ENCODE results near the gene NSRP1. TPM values are rescaled to one million over a fixed set of nuclear protein-coding genes. Genes with fewer than 3 reads are reported as not detected.
"Not testable (repeated sequence)": the region's sequence is repeated elsewhere in the genome, so short reads cannot be mapped to it uniquely, and the experiment has no call there.

Gene NSRP1
- total RNA-seq, 1 donor from 2014 or later = 10.6 TPM

GRCh38 chr17:30188211-30188939 lies 71.8 kb downstream of the NSRP1 start:
- DNase-seq = no peak

GRCh38 chr17:30191072-30191471 lies 74.5 kb downstream of the NSRP1 start:
- no peak for DNase-seq

- DNase-seq = peak; percentile 7
Observed at GRCh38 chr17:30196504-30196903, 79.9 kb downstream of the NSRP1 start.

GRCh38 chr17:30197416-30197815 lies 80.8 kb downstream of the NSRP1 start:
- DNase-seq = no peak

- no peak for DNase-seq
Observed at GRCh38 chr17:30199600-30199999, 83.0 kb downstream of the NSRP1 start.

- DNase-seq = no peak
Observed at GRCh38 chr17:30200106-30200505, 83.5 kb downstream of the NSRP1 start.

GRCh38 chr17:30200656-30201055 lies 84.0 kb downstream of the NSRP1 start:
- not testable (repeated sequence) for DNase-seq

GRCh38 chr17:30203471-30203981 lies 86.9 kb downstream of the NSRP1 start:
- peak; percentile 30 for DNase-seq

- peak; percentile 66 for DNase-seq
Observed at GRCh38 chr17:30207655-30208054, 91.0 kb downstream of the NSRP1 start.

GRCh38 chr17:30208214-30208613 lies 91.6 kb downstream of the NSRP1 start:
- DNase-seq = no peak

- DNase-seq = no peak
Observed at GRCh38 chr17:30209930-30210329, 93.3 kb downstream of the NSRP1 start.

GRCh38 chr17:30210366-30210765 lies 93.8 kb downstream of the NSRP1 start:
- DNase-seq = no peak

- no peak for DNase-seq
Observed at GRCh38 chr17:30210901-30211300, 94.3 kb downstream of the NSRP1 start.

- DNase-seq = no peak
Observed at GRCh38 chr17:30211371-30211770, 94.8 kb downstream of the NSRP1 start.

- DNase-seq = no peak
Observed at GRCh38 chr17:30212750-30213149, 96.1 kb downstream of the NSRP1 start.

GRCh38 chr17:30217054-30217453 lies 100.4 kb downstream of the NSRP1 start:
- no peak for DNase-seq

GRCh38 chr17:30217746-30218245 lies 101.2 kb downstream of the NSRP1 start:
- DNase-seq = no peak

- DNase-seq = no peak
Observed at GRCh38 chr17:30218799-30219198, 102.2 kb downstream of the NSRP1 start.

GRCh38 chr17:30219315-30219714 lies 102.7 kb downstream of the NSRP1 start:
- DNase-seq = no peak

- no peak for DNase-seq
Observed at GRCh38 chr17:30219833-30220232, 103.2 kb downstream of the NSRP1 start.

GRCh38 chr17:30220414-30220813 lies 103.8 kb downstream of the NSRP1 start:
- no peak for DNase-seq

- no peak for DNase-seq
Observed at GRCh38 chr17:30221346-30221745, 104.7 kb downstream of the NSRP1 start.

GRCh38 chr17:30222251-30222650 lies 105.6 kb downstream of the NSRP1 start:
- DNase-seq = no peak

- no peak for DNase-seq
Observed at GRCh38 chr17:30222721-30223175, 106.1 kb downstream of the NSRP1 start.
